ENCODE measurements around the gene PLSCR1.
A peak's percentile ranks its signal among the peaks of the same experiment; 100 is the strongest.
"Not testable (repeated sequence)": the region's sequence is repeated elsewhere in the genome, so short reads cannot be mapped to it uniquely, and the experiment has no call there.

- TF ChIP-seq CTCF (IDR thresholded peaks at IDR 0.05 in 8 of 11, conservative IDR thresholded peaks at IDR 0.05 in 3 of 11), result not testable (repeated sequence)
- TF ChIP-seq POLR2AphosphoS5 (IDR thresholded peaks at IDR 0.05), result peak in 1 of 3 donors; percentile 61
Measured at GRCh38 chr3:146497145-146497843, 47.1 kb downstream of the PLSCR1 start.
